GM18519 (cell line): ENCODE measurements around the gene DYNC1H1.
"Not testable (repeated sequence)": the region's sequence is repeated elsewhere in the genome, so short reads cannot be mapped to it uniquely, and the experiment has no call there.

ENCODE experiments used
- ATAC-seq: cut with Tn5 transposase; IDR thresholded peaks from one replicate; pipeline ENCODE4 v1.9.1; 2021; ENCODE audit warnings: mild to moderate bottlenecking, moderate library complexity; ENCODE audit not compliant: unreplicated experiment, low FRiP score

Gene DYNC1H1

GRCh38 chr14:101962503-101962874 is 1.9 kb upstream of the DYNC1H1 start:
- no peak for ATAC-seq

GRCh38 chr14:101963052-101963451 is 1.3 kb upstream of the DYNC1H1 start:
- no peak for ATAC-seq

GRCh38 chr14:101963656-101964296 is 597 bp upstream of the DYNC1H1 start:
- no peak for ATAC-seq

GRCh38 chr14:101965181-101965544 is 790 bp downstream of the DYNC1H1 start:
- peak; percentile 20 for ATAC-seq

GRCh38 chr14:101965770-101966722 is 1.7 kb downstream of the DYNC1H1 start:
- ATAC-seq, result no peak

- ATAC-seq, result no peak
Measured at GRCh38 chr14:101966742-101967141, 2.4 kb downstream of the DYNC1H1 start.

- ATAC-seq, result no peak
Measured at GRCh38 chr14:101968186-101968585, 3.8 kb downstream of the DYNC1H1 start.

- ATAC-seq, result no peak
Measured at GRCh38 chr14:101969481-101969880, 5.1 kb downstream of the DYNC1H1 start.

GRCh38 chr14:101970830-101971400 is 6.5 kb downstream of the DYNC1H1 start:
- no peak for ATAC-seq

GRCh38 chr14:101971458-101971857 is 7.1 kb downstream of the DYNC1H1 start:
- ATAC-seq, result not testable (repeated sequence)

GRCh38 chr14:101972126-101972866 is 7.9 kb downstream of the DYNC1H1 start:
- no peak for ATAC-seq

GRCh38 chr14:101973356-101973755 is 9.0 kb downstream of the DYNC1H1 start:
- ATAC-seq, result no peak

- no peak for ATAC-seq
Measured at GRCh38 chr14:101975231-101975630, 10.9 kb downstream of the DYNC1H1 start.

GRCh38 chr14:101977311-101978071 is 13.1 kb downstream of the DYNC1H1 start:
- no peak for ATAC-seq

- no peak for ATAC-seq
Measured at GRCh38 chr14:101979666-101980065, 15.3 kb downstream of the DYNC1H1 start.

GRCh38 chr14:101980251-101980650 is 15.9 kb downstream of the DYNC1H1 start:
- no peak for ATAC-seq

- ATAC-seq, result no peak
Measured at GRCh38 chr14:101980700-101981099, 16.3 kb downstream of the DYNC1H1 start.

GRCh38 chr14:101982621-101983020 is 18.2 kb downstream of the DYNC1H1 start:
- ATAC-seq, result no peak

GRCh38 chr14:101984831-101985230 is 20.5 kb downstream of the DYNC1H1 start:
- not testable (repeated sequence) for ATAC-seq

GRCh38 chr14:101985957-101986356 is 21.6 kb downstream of the DYNC1H1 start:
- no peak for ATAC-seq
